Neuron (in vitro differentiated cells): Measurements from ENCODE around the gene IPO4.

Source experiments
- H2AFZ ChIP-seq: one replicate; pipeline ENCODE4 v1.6.1; 2013; ENCODE audit warnings: low read depth, mild to moderate bottlenecking, inconsistent platforms, low read length, moderate library complexity
- H3K27me3 ChIP-seq: one replicate; pipeline ENCODE4 v1.6.1; 2013; ENCODE audit warnings: low read length; ENCODE audit not compliant: insufficient read depth
- H3K36me3 ChIP-seq: one replicate; pipeline ENCODE4 v1.6.1; 2013; ENCODE audit warnings: low read length; ENCODE audit not compliant: insufficient read depth
- H3K4me1 ChIP-seq: one replicate; pipeline ENCODE4 v1.6.1; 2013; ENCODE audit warnings: low read length; ENCODE audit not compliant: insufficient read depth
- H3K4me3 ChIP-seq: 2 replicates; pipeline ENCODE4 v1.5.1; 2013; ENCODE audit warnings: mild to moderate bottlenecking, low read length, moderate library complexity
- H3K9me3 ChIP-seq: one replicate; pipeline ENCODE4 v1.6.1; 2013; ENCODE audit warnings: low read length

The IPO4 gene

DNA sequence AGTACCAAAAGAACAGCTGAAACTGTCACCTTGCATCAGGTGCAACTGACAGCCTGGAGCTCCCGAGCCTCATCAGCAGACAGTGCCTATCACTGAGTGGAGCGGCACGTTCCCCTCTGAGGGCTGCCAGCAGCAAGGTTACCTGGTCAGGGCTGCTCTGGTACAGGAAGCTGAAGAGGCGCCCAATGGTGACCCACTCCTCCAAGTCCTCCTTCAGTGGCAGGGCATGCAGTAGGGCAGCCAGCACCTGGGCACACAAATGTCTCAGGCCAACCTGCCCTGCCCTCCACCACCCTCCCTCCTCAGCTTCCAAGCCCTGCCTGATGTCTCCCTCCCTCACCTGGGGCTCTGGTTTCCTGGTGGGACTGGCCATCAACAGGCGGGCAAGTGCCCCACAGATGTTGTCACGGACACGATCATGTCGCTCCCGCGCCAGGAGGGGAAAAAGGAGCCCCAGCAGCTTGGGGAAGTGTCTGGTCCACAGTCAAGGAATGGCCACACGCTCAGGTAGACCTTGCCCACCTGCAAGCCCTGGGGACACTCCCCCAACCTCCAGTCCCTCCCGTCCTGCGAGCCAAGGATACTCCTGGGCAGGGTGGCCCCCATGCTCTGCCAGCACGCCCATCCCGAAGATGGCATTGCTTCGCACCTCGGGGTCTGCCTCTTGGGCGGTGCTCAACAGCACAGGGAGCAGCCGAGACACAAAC lies 7.1 kb downstream of the IPO4 start:
- Histone ChIP-seq H3K9me3 (no peaks in the 10 kb centered on the region), H2AFZ (no peak overlapping the region), H3K4me1 (no peaks in the 10 kb centered on the region), H3K4me3 (no peak overlapping the region), H3K36me3 (peaks cover 79% of the 10 kb centered on the region), H3K27me3 (no peaks in the 10 kb centered on the region)

DNA sequence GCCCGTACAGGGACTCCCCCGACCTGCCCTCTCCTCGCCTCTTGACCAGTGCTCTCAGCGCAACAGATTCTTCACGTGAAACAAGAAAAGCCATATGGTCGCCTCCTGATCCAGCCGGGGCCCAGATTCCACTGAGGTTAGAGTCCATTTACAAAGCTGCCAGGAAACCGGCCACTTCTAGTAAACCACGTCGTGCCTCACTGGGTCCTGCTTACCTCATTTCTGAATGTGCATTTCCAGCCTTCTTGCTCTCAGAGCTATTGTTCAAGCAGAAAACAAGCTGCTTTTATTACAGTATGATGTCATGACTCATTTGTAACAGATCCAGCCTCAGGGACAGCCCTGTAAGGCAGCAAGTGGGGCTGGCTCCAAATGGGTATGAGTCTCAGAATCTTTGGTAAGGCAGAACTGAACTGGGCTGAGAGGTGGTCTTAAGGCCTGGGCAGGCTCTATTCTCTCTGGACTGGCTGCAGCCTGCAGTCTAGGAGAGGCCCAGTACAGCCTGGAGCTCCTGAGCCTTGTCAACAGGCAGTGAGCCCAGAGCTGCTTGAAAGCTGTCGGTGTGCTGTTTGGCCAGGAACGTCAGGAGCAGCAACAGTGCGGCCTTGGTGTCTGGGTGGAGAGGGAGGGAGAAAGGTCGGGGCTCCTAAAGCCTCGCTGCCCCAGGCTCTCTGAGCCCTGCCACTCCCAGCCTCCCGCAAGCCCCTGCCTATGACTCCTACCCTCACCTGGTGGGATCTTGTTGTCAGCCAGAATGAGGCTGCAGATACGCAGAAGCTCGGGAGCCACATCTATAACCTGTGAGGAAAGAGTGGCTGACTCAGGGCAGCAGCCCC lies 8.4 kb downstream of the IPO4 start:
- no peaks in the 10 kb centered on the region for H3K4me1 ChIP-seq
- H3K9me3 ChIP-seq, result no peaks in the 10 kb centered on the region
- H2AFZ ChIP-seq, result no peak overlapping the region
- no peaks in the 10 kb centered on the region for H3K27me3 ChIP-seq
- no peak overlapping the region for H3K4me3 ChIP-seq
- peaks cover 67% of the 10 kb centered on the region for H3K36me3 ChIP-seq

DNA sequence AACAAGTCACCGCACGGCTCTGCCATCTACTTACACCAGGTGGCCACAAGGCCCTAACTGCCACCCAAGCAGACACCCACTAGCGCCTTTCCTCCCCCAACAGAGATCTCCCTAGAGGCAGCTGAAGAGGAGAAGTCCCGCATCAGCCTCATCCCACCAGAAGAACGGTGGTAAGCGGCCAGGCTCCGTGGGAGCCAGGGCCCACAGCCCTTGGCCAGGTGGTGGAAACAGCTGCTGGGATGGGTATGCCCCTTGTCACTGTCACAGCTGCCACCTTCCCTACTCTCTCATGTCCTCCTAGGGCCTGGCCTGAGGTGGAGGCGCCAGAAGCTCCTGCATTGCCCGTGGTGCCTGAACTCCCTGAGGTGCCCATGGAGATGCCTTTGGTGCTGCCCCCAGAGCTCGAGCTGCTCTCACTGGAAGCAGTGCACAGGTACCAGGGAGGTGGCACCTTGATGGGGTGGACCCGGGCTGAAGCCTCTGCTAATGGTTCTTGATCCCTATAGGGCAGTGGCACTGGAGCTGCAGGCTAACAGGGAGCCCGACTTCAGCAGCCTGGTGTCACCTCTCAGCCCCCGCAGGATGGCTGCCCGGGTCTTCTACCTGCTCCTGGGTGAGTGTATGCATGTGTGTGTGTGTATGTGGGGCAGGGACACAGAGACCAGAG lies 9.2 kb downstream of the IPO4 start:
- H3K4me3 ChIP-seq, result no peak overlapping the region
- no peaks in the 10 kb centered on the region for H3K4me1 ChIP-seq
- no peak overlapping the region for H2AFZ ChIP-seq
- no peaks in the 10 kb centered on the region for H3K27me3 ChIP-seq
- H3K9me3 ChIP-seq, result no peaks in the 10 kb centered on the region
- peaks cover 59% of the 10 kb centered on the region for H3K36me3 ChIP-seq

DNA sequence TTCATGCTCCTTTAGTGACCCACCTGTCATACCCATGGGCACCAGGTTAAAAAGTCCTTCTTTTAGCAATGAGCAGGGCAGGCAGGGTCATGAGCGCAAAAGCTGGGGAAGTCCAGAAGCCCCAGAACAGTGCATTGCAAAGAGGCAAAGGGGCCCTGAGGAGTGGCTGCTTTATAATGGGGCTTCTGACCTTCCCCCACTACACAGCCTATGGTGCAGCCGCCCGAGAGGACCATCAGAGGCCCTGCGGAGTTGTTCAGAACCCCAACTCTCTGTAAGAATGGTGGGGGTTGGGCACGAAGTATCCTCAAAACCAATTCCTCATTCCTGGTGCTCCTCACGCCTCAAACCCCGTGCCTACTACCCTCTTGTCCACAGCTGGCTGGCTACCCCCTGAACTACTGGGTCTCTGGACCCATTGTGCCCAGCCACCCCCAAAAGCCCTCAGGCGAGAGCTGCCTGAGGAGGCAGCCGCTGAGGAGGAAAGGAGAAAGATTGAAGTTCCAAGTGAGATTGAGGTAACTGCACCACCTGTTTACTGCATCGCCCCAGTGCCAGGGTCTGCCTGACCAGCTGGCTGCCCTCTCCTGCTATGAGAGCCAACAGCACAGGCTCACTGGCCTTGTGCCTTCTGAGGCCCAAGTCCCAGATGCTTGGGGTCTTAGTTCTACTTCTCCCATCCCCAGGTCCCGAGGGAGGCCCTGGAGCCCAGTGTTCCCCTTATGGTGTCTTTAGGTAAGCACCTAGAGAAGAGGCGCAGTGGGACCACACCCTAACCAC lies 10.0 kb downstream of the IPO4 start:
- Histone ChIP-seq H3K27me3 (no peaks in the 10 kb centered on the region), H3K4me3 (no peak overlapping the region), H3K9me3 (no peaks in the 10 kb centered on the region), H3K4me1 (no peaks in the 10 kb centered on the region), H3K36me3 (peaks cover 51% of the 10 kb centered on the region), H2AFZ (no peak overlapping the region)

DNA sequence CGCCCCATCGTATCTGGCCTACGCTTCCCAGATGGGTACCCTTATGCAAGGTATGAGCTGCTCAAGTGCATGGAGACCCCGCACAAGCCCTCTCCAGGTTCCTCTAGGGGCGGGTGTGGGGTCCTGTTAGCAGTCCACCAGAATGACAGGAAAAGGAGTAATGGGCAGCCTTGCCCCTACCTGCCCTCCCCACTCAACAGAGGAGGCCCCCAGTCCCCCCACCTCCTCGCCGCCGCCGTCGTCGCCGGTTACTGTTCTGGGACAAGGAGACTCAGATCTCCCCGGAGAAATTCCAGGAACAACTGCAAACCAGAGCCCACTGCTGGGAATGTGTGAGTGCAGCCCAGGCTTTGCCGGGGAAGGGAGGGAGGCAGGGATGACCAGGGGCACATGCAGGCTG lies 10.7 kb downstream of the IPO4 start:
- Histone ChIP-seq H3K27me3 (no peaks in the 10 kb centered on the region), H3K4me3 (no peak overlapping the region), H2AFZ (no peak overlapping the region), H3K9me3 (no peaks in the 10 kb centered on the region), H3K36me3 (peaks cover 45% of the 10 kb centered on the region), H3K4me1 (no peaks in the 10 kb centered on the region)

DNA sequence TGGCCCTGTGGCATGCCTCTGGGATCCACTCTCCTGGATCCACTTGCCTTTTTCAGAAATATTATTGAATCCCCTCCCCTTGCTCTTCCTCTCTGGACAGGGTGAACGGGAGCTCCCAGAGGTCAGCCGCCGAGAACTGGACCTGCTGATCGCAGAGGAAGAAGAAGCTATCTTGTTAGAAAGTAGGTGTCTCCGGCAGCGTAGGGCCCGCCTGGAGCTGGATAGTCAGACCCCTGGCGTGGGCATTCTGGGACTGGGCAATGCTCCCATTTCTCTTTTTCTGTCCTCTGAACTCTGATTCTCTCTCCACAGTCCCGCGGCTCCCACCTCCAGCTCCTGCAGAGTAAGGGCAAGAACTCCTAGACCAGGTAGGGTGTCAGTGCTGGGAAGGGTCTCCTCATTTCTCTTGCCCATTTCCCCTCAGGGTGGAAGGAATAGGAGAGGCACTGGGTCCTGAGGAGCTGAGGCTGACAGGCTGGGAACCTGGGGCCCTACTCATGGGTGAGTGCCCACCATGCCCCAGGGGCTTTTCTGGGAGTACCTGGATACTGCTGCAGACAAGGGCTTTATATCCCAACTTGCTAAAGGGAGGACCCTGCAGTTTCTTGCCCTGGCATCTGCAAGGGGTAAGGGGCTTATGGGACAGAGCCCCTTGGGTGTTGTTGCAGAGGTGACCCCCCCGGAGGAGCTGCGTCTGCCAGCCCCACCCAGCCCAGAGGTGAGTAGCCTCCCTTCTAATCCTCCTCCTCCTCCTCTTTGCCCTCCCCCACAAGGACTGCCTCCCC lies 11.4 kb downstream of the IPO4 start:
- peaks cover 39% of the 10 kb centered on the region for H3K36me3 ChIP-seq

DNA sequence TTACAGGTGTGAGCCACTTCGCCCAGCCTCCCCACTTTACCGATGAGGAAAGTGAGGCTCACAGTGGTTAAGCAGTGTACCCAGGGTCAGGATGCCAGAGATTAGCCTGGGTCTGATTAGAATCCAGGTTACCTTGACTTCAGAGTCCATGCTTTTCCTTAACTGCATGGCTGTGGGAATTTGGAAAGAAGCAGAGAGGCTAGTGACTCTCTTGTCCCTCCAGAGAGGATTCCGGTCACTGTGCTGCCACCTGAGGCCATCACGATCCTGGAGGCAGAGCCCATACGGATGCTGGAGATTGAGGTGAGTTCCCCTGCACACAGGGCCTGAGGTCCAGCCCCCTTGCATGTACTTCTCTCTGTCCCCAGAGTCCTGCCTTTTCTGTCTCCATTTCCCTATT lies 12.0 kb downstream of the IPO4 start:
- Histone ChIP-seq H3K27me3 (no peaks in the 10 kb centered on the region), H3K36me3 (peaks cover 32% of the 10 kb centered on the region), H3K4me1 (no peaks in the 10 kb centered on the region), H3K9me3 (no peaks in the 10 kb centered on the region), H2AFZ (no peak overlapping the region), H3K4me3 (no peak overlapping the region)

More for the DNA sequence above, 11.4 kb downstream of the IPO4 start:
- Histone ChIP-seq H2AFZ (no peak overlapping the region), H3K4me1 (no peaks in the 10 kb centered on the region), H3K4me3 (no peak overlapping the region), H3K27me3 (no peaks in the 10 kb centered on the region), H3K9me3 (no peaks in the 10 kb centered on the region)

DNA sequence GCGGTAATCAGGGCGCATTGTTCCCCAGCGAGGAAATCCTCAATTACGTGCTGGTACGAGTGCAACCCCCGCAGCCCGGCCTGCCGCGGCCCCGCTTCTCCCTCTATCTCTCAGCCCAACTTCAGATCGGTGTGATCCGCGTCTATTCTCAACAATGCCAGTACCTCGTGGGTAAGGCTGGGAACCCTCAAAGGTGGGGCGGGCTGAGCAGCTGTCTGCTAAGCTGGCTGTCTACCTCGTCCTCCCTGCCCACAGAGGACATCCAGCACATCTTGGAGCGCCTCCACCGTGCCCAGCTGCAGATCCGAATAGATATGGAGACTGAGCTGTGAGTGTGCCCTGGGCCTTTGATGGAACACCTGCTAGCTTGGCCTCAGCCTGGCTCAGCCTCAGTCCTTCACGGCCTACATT lies 15.7 kb downstream of the IPO4 start:
- no peaks in the 10 kb centered on the region for H3K4me1 ChIP-seq
- H3K9me3 ChIP-seq, result no peaks in the 10 kb centered on the region
- H3K36me3 ChIP-seq, result peaks cover 4% of the 10 kb centered on the region
- H3K4me3 ChIP-seq, result no peak overlapping the region
- H3K27me3 ChIP-seq, result no peaks in the 10 kb centered on the region
- no peak overlapping the region for H2AFZ ChIP-seq

DNA sequence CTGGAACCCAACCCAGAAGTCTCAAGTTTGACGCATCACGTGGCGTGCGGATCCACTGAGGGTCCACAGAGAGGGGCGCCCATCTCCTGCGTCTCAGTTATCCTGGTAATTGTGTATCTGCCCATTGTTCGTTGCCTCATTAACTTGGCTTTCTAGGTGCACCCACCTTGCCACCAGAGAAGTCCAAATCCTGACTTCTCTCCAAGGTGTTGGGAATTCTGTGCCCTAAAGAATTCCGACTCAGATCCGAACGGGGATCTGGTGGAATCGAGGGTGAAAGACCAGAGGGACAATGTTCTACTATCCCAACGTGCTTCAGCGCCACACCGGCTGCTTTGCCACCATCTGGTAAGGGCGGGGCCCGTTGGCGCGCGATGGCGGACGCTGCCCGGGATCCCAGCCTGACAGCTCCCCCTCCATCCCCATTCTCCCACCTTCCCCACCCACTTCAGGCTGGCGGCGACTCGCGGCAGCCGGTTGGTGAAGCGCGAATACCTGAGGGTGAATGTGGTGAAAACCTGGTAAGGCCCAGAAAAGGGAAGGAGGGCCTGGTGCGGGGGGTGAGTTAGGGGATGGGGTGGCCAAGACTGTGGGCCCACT lies 16.3 kb downstream of the IPO4 start:
- Histone ChIP-seq H3K36me3 (peaks cover 4% of the 10 kb centered on the region), H3K27me3 (no peaks in the 10 kb centered on the region), H2AFZ (no peak overlapping the region), H3K4me3 (peak overlapping the region; percentile 15), H3K9me3 (no peaks in the 10 kb centered on the region), H3K4me1 (no peaks in the 10 kb centered on the region)

DNA sequence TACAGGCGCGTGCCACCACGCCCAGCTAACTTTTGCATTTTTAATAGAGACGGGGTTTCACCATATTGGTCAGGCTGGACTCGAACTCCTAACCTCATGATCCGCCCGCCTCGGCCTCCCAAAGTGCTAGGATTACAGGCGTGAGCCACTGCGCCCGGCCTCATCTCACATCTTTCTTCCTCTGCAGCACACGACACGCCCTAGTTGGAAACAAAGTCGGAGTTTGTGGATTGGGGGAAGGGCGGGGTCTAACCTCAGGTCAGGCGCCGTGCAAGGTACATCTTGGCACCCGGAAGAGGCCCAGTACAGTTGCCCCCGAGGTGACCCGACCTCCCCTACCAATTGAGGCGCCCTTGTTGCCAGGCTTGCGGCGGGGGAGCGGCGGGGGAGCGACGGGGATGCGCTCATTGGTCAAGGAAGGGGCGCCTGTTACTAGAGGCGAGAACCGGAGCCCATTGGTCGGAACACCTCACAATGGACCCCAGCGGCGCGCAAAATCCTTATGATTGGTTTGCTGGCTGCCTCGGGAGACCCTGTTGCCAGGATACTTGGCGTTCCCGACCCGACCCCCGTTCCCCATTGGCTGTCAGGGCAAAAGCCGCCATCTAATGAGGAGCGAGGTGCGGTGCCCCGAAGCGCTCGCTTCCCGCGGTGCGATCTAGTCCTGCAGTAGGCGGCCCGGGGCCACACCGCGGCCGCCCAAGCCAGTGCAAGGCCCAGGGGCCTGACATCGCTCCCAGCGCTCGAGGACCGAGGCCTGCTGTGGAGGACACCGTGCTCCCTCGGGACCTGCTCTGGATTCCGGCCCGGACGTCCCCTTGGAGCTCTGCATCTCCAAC lies 17.0 kb downstream of the IPO4 start, which contains the start of gene REC8:
Gene REC8 (plus strand): TSS at position 659 of the 839 bp plus-strand sequence. CDS start 473 bp downstream, outside the sequence.
- Histone ChIP-seq H3K27me3 (no peaks in the 10 kb centered on the region), H3K4me1 (no peaks in the 10 kb centered on the region), H3K36me3 (peaks cover 3% of the 10 kb centered on the region), H3K4me3 (peak within 1 kb of the TSS; percentile 15), H3K9me3 (no peaks in the 10 kb centered on the region), H2AFZ (no peak within 1 kb of the TSS)

DNA sequence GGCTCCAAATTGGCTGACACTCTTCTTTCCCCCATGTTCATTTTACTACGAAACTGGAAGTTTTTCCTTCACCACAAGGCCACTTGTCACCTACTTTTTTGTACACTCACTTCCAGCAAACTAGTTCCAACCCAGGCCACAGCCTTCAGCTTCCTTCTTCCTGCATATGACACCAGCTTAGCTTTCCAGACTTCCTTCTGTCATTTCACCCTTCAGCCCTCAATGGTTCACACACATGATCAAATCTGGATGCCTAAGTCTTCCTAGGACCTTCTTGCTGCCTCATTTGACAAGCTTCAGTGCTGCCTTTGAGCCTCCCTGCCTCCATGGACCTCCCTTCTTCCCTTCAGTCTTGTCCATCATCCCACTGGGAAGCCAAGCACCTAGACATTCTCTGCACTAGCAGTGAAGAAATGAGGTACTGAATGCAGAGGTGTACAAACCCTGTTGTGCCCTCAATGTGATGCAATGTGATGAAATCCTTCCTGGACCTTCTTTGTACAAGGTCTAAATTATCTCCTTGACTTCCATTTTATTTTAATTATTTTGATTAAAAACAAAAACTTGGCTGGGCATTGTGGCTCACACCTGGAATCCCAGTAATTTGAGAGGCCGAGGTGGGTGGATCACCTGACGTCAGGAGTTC lies 21.0 kb downstream of the IPO4 start:
- Histone ChIP-seq H2AFZ (no peak overlapping the region), H3K36me3 (peaks cover 33% of the 10 kb centered on the region), H3K27me3 (no peaks in the 10 kb centered on the region)

More for the DNA sequence above, 21.0 kb downstream of the IPO4 start:
- H3K4me3 ChIP-seq, result no peak overlapping the region
- H3K9me3 ChIP-seq, result no peaks in the 10 kb centered on the region
- no peaks in the 10 kb centered on the region for H3K4me1 ChIP-seq
